Skeletal muscle tissue (tissue), 4 donors: Measurements from ENCODE around the gene ZBTB17. TPM values are rescaled to one million over a fixed set of nuclear protein-coding genes. Genes with fewer than 3 reads are reported as not detected.
"Not testable (repeated sequence)": the region's sequence is repeated elsewhere in the genome, so short reads cannot be mapped to it uniquely, and the experiment has no call there.

Source experiments
- H3K27ac ChIP-seq: one replicate; pipeline ENCODE4 v1.7.0; 2013; ENCODE audit warnings: mild to moderate bottlenecking, low read depth, low read length, inconsistent platforms
- H3K27me3 ChIP-seq, 3 donors: one replicate each; pipeline ENCODE4 v1.7.0; 2013; ENCODE audit warnings: low read length in 3 of 3; ENCODE audit not compliant: control insufficient read depth in 3 of 3, insufficient read depth in 3 of 3
- H3K36me3 ChIP-seq, 3 donors: one replicate each; pipeline ENCODE4 v1.7.0; 2013; ENCODE audit warnings: low read length in 3 of 3; ENCODE audit not compliant: control insufficient read depth in 3 of 3, insufficient read depth in 3 of 3
- H3K4me1 ChIP-seq, 3 donors: one replicate each; pipeline ENCODE4 v1.7.0; 2013; ENCODE audit warnings: low read length in 3 of 3, mild to moderate bottlenecking in 3 of 3; ENCODE audit not compliant: control insufficient read depth in 3 of 3, insufficient read depth in 3 of 3
- H3K4me3 ChIP-seq, 3 donors: one replicate each; pipeline ENCODE4 v1.7.0; 2013; ENCODE audit warnings: low read length in 3 of 3
- H3K9ac ChIP-seq, 3 donors: one replicate each; pipeline ENCODE4 v1.7.0; 2013; ENCODE audit warnings: low read length in 3 of 3, mild to moderate bottlenecking in 3 of 3, moderate library complexity in 2 of 3, low read depth in 1 of 3
- H3K9me3 ChIP-seq, 3 donors: one replicate each; pipeline ENCODE4 v1.7.0; 2013; ENCODE audit warnings: low read length in 3 of 3; ENCODE audit not compliant: control insufficient read depth in 3 of 3
- total RNA-seq: library from RNA; depleted of rRNA; stranded (reverse); fragments of >200 nt; gene quantifications from one replicate; pipeline ENCODE4 v1.2.3, GENCODE V29; 2014
- donor health status: Osteomylitis.

Gene ZBTB17
- total RNA-seq, 1 donor from 2014 or later = 23.5 TPM

DNA sequence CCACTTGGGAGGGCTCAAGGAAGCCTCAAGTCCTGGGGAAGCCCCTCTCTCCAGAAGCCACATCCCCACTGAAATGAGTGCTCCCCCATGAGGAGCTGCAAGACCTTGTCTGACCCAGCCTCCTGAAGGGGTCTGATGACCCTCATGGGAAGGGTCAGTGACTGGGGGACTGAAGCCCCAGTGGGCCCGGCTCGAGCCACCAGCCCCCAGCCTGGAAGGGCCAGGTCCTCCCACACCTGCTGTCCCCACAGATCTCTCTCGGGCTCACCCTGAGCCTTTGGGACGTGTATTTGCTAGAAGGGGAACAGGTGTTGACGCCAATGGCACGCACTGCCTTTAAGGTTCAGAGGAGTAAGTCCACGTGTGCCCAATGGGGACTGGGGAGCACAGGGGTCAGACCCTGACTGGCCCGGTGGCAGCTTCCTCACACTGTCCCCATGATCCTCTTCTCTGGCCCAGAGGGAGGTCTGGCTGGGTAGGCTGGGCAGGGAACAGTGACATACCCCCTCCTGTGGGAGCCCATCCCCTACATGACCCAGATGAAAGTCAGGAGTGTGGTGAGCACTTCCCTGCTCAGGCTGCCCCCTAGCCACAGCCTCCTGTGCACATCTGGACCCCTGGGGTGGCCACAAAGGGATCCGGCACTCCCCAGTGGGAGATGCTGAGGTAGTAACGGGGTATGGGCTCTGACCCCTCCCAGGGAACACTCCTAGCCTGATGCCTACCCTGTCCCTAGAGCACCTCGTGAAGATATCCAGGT is 15.7 kb upstream of the ZBTB17 start:
- Histone ChIP-seq H3K4me1 (no peaks in the 10 kb centered on the region), H3K36me3 (no peaks in the 10 kb centered on the region), H3K27me3 (no peaks in the 10 kb centered on the region), H3K9me3 (no peaks in the 10 kb centered on the region), H3K4me3 (no peak overlapping the region), H3K27ac (no peak overlapping the region), H3K9ac (no peak overlapping the region)

- Histone ChIP-seq H3K9me3 (no peaks in the 10 kb centered on the region), H3K9ac (no peak overlapping the region), H3K4me3 (no peak overlapping the region), H3K27me3 (no peaks in the 10 kb centered on the region), H3K4me1 (no peaks in the 10 kb centered on the region), H3K27ac (no peak overlapping the region), H3K36me3 (no peaks in the 10 kb centered on the region)
Observed at GRCh38 chr1:15989776-15990175, 13.9 kb upstream of the ZBTB17 start.

DNA sequence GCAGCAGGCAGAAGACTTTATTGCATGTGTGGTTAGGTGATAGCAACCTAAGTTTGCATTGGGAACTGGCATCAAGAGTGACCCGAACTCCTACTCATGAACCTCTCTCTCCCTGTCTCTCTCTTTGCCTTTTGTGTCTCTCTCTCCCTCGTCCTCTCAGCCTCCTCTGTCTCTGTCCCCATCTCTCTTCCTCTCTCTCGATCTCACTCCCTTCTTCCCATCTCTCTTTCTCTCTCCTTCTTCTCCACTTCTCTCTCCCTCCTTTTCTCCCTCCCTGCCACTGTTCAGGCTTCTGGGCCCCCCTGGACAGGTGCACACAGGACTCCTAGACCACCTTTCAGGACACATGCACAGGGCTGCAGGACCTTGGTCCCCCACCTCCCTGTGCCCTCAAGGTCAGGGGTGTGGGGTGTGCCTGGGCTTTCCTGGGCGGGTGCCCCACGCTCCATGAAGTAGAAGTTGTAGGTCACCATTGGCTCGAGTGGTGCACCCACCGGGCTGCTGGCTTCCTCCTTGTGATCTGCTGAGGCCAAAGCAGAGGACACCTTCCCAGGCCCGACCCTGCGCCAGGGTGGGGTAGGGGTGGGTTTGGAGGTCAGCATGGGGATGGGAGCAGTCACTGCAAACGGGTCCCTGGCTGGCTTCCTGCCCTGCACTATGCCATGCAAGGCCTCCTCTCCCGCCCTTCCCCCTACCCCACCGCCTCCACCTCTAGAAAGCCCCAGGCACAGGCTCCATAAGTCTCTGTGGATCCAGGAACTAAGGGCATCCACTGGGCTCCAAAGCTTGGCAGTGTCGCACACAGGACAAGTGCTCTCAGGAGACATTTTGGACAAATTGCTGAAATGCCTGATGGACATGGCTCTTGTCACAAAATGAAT is 13.2 kb upstream of the ZBTB17 start:
- Histone ChIP-seq H3K27me3 (no peaks in the 10 kb centered on the region), H3K27ac (no peak overlapping the region), H3K4me3 (no peak overlapping the region)

DNA sequence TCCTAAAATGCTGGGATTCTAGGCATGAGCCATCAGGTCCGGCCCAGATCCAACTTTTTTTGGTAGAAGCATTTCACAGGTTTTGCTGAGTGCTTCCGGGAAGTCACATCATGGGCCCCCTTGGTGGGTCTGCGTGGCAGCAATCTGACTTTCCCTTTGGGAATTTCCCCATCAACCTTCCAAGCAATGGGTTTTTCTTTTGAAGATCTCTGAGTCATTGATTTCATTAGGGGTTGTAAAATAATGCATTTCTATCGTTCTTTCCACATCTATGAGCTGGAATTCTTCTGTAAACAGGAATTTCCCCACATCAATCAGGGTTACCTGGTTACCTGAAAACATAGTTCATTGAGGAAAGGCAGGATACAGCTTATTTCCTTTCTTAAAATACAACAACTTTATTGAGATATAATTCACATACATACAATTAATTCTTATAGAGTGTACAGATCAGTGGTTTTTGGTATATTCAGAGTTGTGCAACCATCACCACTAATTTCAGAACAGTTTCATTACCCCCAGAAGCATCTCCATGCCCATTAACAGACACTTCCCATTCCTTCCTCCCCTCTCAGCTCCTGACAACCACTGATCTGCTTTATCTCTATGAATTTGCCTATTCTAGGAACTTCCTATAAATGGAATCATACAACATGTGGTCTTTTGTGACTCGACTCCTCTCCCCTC is 9.9 kb upstream of the ZBTB17 start:
- no peaks in the 10 kb centered on the region for H3K9me3 ChIP-seq
- no peak overlapping the region for H3K9ac ChIP-seq

More for the DNA sequence above, 13.2 kb upstream of the ZBTB17 start:
- H3K9me3 ChIP-seq = no peaks in the 10 kb centered on the region
- H3K36me3 ChIP-seq = no peaks in the 10 kb centered on the region
- H3K4me1 ChIP-seq = no peaks in the 10 kb centered on the region
- H3K9ac ChIP-seq = no peak overlapping the region

GRCh38 chr1:15983275-15983674 is 7.4 kb upstream of the ZBTB17 start:
- Histone ChIP-seq H3K4me3 (no peak overlapping the region), H3K36me3 (no peaks in the 10 kb centered on the region), H3K27ac (no peak overlapping the region), H3K9ac (no peak overlapping the region), H3K4me1 (no peaks in the 10 kb centered on the region), H3K27me3 (no peaks in the 10 kb centered on the region), H3K9me3 (no peaks in the 10 kb centered on the region)

More for the DNA sequence above, 9.9 kb upstream of the ZBTB17 start:
- Histone ChIP-seq H3K27ac (no peak overlapping the region), H3K27me3 (no peaks in the 10 kb centered on the region), H3K4me3 (no peak overlapping the region), H3K4me1 (no peaks in the 10 kb centered on the region), H3K36me3 (no peaks in the 10 kb centered on the region)

GRCh38 chr1:15981679-15982078 is 5.8 kb upstream of the ZBTB17 start:
- Histone ChIP-seq H3K36me3 (no peaks in the 10 kb centered on the region), H3K9ac (no peak overlapping the region), H3K4me3 (no peak overlapping the region), H3K27me3 (no peaks in the 10 kb centered on the region), H3K4me1 (no peaks in the 10 kb centered on the region), H3K27ac (no peak overlapping the region), H3K9me3 (no peaks in the 10 kb centered on the region)

DNA sequence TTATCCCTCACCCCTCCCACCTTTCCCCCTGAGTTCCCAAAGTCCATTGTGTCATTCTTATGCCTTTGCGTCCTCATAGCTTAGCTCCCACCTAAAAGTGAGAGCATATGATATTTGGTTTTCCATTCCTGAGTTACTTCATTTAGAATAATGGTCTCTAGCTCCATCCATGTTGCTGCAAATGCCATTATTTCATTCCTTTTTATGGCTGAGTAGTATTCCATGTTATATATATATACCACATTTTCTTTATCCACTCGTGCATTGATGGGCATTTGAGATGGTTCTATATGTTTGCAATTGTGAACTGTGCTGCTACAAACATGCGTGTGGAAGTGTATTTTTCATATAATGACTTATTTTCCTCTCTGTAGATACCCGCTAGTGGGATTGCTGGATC is 2.0 kb upstream of the ZBTB17 start:
- peaks cover 6 to 15% (median 7%) of the 10 kb centered on the region in 3 donors for H3K4me1 ChIP-seq
- not testable (repeated sequence) for H3K9me3 ChIP-seq, H3K27me3 ChIP-seq, H3K36me3 ChIP-seq, H3K4me3 ChIP-seq, H3K27ac ChIP-seq, H3K9ac ChIP-seq

DNA sequence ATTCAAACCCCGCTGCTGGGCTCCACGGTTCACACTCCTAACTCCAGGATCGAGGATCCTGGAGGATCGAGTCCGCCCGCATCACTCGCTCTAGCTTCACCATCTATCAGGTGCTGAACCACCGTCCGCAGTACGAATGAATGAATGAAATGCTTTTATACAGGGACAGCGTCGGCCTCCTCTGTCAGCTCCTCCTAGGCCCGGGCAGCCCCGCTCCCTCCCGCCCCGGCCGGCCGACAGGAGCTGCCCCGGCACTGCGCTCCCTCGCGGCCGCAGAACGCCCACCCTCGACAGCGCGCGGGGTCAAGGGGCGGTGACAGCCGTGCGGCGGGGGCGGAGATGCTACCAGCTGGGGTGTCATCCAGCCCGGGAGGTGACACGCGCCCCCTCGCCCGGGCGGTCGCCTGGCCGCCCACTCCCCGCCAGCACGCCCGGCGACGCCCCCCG is 520 bp downstream of the ZBTB17 start:
- Histone ChIP-seq H3K36me3 (peaks cover 10 to 20% (median 13%) of the 10 kb centered on the region in 3 donors), H3K4me3 (peak overlapping the region; percentile 83 to 85 (median 84)), H3K9ac (peak overlapping the region; percentile 65 to 81 (median 70)), H3K4me1 (peaks cover 6 to 15% (median 7%) of the 10 kb centered on the region in 3 donors), H3K9me3 (no peaks in the 10 kb centered on the region), H3K27ac (peak overlapping the region; percentile 74), H3K27me3 (no peaks in the 10 kb centered on the region)

DNA sequence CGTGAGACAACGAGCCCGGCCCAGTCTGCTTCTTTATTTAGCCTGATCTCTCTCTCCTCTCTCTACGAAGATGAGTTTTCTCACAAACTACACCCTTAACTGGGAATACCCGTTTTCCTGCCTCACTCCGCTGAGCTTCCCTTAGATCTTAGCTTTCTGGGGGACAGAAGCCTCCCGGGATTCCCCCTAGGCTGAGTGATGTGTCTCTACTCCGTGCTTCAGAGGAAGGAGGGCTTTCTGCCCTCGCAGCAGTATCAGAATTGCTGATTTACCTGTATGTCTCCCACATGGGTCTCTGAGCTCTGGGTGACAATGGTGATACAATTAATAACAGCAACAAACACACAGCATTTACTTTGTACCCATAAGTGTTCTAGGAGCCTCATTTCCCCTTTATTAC is 1.0 kb downstream of the ZBTB17 start:
- Histone ChIP-seq H3K9ac (peak overlapping the region; percentile 65 to 81 (median 70)), H3K36me3 (peaks cover 10 to 20% (median 13%) of the 10 kb centered on the region in 3 donors), H3K27me3 (no peaks in the 10 kb centered on the region), H3K27ac (no peak overlapping the region), H3K4me1 (peaks cover 6 to 15% (median 7%) of the 10 kb centered on the region in 3 donors), H3K9me3 (no peaks in the 10 kb centered on the region), H3K4me3 (peak overlapping the region; percentile 83 to 85 (median 84))
